Measurements from ENCODE around the gene IL6R.

DNA sequence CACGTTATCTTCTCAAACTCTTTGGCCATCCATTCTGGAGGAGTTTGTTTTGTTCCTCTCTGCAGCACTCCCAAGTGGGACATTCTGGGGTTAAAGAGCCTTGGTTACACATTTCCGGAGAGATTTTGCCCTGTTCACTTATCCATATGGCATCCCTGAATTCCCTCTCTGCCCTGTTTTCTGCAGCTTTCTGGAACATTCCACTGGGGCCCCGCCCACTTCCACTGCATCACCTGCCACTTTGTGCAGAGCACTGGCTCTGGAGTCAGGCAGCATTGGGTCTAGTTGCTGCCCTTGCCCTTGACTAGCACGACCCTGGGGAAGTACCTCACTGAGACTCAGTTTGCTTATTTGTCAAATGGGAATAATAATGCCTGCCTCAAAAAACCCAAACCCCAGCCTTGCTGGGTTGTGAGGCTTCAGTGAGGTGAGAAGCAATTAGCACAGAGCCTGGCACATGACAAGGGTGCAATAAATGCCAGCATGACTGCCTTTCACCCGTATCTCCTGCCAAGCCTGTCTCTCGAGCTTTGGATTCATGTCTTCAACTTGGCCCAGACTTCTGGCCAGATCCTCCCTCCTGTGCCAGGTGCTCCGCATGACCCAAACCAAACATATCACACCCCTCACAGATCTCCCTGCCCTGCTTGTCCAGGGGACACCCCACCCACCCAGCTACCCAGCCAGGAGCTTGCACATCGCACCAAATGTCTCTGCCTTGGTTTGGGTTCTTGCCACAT lies 38.3 kb downstream of the IL6R start:
- no peak for TF ChIP-seq EZH2 (IDR thresholded peaks at IDR 0.05)
- TF ChIP-seq POLR2AphosphoS5 (IDR thresholded peaks at IDR 0.05; ENCODE audit: borderline replicate concordance, low read depth, low read length) = no peak
- no peak for TF ChIP-seq FOXP2 (optimal IDR thresholded peaks at IDR 0.05; ENCODE audit: control extremely low read depth, extremely low read length, insufficient read depth)

Measured in SK-N-MC (cell line).